Vagina (tissue), 2 donors: ENCODE measurements around the gene MMP24OS.

Source experiments
- CTCF ChIP-seq, 3 experiments: fragments of 450-650 bp in 2 of 3; fragments of 200-600 bp in 1 of 3; sonication (generic) in 1 of 3; IDR thresholded peaks; one replicate each; pipeline ENCODE4 v1.5.1; 2017 to 2019; ENCODE audit warnings: antibody characterized with exemption in 3 of 3, mild to moderate bottlenecking in 2 of 3, moderate library complexity in 2 of 3
- POLR2A ChIP-seq, 2 donors: fragments of 450-650 bp; IDR thresholded peaks; one replicate each; pipeline ENCODE4 v1.6.1; 2017; ENCODE audit warnings: antibody characterized with exemption in 2 of 2, mild to moderate bottlenecking in 2 of 2, moderate library complexity in 2 of 2

DNA sequence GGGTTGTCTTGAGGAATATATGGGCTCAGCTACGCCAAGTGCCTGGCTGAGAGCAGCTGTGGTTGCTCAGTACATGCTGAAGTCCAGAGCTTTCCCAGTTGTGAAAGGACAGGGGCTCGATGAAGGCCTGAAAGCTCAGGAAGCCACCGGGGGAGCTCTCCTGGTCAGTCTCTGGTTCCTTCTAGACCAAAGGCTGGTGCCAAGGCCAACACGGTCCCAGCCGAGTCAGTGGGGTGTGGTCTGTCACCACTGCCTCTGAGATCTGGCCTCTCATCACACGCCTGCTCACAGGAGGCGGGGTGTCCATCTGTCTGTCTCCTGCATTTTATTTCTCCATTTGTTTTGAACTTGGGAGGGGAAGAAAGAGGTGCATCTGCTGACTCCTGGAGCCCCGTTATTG is 19.2 kb upstream of the MMP24OS start:
- TF ChIP-seq CTCF (IDR thresholded peaks at IDR 0.05) (no peak), POLR2A (IDR thresholded peaks at IDR 0.05) (no peak)
